Activated CD4-positive, alpha-beta T cell treated with anti-CD3 and anti-CD28 coated beads for 4 hours (primary cell): ENCODE data around the gene PLCB1.

Source experiments
- DNase-seq, 2 donors: peaks; one replicate each; pipeline ENCODE4 v3.0.0-alpha.2; 2020

PLCB1 gene

DNA sequence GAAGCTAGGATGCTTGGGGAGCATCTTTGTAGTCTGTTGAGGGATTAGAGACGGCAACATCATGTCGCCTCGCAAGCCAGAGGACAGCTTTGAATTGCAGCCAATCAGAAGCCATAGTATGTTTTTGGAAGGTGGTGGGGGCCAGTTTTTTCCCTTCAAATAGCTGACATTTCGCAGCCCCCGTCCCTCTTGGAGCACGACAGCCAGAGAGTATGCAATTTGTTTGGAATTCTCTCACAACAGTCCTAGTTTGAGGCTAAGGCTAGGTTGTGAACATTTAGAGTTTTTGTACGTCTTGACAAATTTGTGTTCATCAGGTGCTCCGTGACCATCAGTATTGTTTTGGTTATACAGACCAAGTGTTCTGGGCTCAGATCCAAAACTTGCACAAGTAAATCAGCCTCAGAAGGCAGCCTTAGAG is 83.3 kb downstream of the PLCB1 start:
- DNase-seq = no peak

DNA sequence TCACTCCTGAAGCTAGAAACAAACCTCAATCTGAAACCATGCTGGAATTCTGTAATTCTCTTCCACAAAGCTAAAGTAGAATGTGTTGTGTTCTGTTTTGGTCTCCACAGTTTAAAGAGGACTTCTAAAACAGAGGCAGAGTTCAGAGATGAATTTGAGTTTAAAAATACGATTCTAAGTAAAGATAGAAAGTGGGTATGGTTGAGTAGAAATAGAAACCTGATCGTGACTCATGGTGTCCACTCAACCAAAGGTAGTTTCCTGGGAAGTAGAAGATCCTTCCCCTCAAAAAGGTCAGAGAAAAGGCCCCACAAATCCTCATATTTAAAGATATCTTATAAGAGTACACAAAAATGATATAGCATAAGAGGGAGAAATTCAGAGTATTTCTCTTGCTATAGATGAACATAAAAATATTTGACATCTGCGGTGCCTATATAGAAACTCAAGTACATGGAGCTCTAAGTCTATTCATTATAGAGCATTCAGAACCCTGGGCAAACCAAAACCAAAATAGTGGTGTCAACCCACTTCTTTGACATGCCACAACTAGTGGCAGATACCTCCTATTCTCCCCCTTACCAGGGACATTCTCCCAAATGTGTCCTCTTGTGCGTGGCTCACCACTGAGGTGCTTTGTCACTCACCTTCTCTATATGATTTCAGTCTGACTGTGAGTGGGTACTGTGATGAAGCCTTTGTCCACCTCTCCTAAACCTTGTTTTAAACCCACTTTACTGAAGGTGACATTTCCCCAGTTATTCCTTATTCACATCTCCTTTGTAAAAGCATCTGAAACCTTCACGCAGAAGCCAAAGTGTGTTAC is 84.5 kb downstream of the PLCB1 start:
- DNase-seq = no peak

DNA sequence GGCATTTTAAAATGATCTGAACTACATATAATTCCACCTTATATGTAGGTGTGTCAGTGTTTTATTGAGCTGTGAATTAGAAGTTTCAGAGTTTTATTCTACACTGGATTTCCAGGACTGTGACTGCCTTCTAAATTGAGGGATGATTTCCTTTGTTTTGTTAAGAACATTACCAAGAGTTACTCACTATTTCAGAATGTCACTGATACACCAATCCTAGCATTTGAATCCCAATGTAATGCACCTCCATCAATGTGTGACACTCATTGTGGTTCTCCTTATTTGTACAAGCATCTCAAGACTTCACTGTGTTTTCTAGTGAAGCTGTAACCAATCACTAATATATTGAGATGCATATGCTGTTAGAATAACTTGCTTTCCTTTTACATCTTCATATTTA is 86.8 kb downstream of the PLCB1 start:
- no peak for DNase-seq

DNA sequence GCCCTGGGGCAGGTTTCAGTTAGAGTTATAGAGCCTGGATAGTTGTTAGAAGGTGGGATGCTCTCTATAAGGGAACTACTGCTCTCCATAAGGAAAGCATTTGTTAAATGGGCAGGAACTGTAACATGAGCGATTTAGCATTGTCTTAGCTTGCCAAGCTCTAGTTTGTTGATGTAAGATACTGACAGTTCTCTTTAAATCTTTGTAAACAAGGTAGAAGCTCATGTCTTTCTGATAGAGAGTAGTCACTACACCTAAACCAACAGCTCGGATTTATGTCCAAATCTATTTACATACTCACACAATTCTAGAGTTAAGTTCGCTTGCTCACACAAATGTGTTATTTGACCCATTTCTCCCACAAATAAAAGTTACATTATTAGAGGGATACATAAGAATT is 87.3 kb downstream of the PLCB1 start:
- no peak for DNase-seq

DNA sequence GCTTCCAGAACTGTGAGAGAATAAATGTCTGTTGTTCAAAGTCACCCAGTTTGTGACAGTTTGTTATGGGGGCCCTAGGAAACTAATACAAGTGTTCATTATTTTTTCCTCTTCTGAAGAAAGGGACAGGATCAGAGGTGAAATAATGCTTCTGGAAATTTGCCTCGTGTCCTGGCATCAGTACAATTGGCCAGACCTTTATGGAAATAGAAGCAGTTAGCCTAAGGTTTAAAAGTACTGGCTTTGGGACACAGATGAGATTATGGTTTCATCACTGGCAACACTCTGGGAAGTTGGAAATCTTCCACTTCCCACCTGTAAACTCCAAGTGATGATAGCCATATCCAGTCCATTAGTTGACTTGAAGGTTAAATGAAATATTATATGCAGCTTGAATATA is 88.7 kb downstream of the PLCB1 start:
- no peak for DNase-seq

DNA sequence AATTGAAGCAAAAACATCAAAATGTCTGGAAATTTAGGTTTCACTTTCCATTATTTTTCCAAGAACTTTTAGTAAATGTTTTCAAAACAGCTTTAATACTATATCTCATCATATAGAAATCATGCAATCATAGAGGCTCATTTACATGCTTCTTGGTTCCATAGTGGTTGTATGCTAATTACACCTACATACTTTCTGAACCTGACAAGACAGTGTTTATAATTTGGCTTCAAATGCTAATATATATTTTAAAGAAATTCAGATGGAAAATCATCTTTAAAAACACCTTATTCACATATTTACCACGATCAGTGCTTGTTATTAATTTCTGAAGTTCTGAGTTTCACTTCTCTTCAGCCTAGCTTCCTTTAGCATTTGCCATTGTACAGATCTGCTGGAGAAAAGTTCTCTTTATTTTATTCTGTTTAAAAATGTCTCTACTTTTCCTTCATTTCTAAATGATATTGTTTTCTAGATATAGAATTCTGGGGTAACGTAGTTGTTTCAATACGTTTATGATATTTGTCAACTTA is 89.9 kb downstream of the PLCB1 start:
- no peak for DNase-seq

DNA sequence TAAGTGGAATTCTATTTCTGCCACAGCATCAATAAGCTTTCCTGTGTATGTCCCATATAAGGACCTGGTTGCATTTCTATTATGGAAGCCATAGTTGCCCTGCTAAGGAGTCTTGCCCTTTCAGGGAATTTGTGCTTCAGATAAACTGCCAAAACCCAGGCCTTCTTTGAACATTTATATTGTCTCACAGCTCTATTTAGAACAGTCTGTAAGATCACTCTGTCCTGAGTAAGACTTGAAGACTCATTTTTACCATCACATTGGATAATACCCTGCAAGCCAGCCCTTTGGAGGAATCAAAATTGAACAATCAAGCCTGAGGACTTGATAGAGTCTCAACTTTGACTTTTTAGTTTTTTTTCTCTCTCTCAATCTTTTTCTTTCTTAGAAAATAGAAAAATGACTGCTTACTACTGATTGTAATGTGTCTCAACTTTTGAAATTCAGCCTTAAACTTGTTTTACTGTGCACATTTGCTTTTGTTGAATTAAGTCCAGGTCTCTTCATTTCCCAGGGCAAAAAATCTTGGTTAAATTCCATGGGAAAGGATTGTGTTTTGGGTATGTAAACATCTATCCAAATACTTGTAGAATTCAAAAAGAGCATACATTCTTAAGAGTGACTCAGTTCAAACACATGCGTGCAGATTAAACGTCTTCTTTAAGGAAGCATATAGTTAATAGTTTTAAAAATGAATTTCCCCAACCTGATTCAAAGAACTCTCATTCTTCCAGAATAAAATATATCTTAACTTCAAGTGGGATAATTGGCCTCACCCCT is 91.2 kb downstream of the PLCB1 start:
- no peak for DNase-seq

DNA sequence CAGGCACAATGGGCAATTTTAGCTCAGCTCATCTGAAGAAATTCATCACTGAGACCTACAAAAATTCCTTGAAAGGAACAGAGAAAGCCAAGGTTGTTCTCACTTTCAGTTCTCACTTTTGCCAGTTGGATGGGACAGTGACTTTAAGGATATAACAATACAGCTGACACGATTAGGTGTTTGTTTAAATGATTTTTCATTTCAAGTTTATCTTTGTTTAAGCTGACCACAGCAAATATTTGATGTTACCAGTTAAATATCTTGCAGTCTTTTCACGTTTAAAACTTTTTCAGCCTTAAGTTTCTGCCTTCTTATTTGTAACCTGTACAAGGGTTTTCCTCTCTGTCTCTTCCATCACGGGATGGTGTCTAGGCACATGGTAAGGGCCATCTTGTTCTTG is 93.6 kb downstream of the PLCB1 start:
- DNase-seq = no peak

DNA sequence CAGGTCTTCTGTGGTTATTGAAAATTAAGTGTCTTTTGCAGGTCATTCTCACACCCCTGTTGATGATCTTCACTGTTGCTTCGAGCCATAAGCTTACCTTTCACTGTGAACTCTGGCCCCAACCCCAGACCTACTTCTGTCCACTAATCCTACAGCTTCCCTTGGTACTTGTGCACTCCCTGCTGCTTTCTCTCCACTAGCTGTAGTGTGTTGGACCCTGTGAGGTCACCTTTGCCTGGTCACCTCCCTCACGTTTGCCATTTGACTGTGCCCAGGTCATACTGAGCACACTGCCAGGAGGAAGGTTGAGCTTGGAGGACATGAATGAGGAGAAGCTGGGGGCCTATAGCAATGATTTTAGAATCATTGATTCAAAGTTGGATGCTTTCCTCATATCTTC is 94.0 kb downstream of the PLCB1 start:
- no peak for DNase-seq

DNA sequence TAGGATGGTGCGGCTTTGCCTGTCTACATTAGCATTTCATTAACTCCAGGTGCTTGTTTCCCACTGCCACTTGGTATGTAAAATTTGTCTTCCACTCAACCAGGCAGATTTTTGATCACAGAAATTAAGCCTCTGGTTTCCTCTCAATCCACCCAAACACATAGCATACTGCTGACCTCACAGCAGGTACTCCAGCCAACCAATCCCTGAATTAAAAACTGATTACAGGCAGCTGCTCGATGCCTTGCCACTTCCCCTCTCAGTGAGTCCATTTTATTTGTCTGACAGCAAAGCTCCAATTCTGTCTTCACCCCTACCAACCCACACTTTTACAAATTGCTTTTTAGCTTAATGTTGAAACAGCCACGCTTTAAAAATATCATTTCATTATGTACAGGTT is 95.2 kb downstream of the PLCB1 start:
- no peak for DNase-seq

DNA sequence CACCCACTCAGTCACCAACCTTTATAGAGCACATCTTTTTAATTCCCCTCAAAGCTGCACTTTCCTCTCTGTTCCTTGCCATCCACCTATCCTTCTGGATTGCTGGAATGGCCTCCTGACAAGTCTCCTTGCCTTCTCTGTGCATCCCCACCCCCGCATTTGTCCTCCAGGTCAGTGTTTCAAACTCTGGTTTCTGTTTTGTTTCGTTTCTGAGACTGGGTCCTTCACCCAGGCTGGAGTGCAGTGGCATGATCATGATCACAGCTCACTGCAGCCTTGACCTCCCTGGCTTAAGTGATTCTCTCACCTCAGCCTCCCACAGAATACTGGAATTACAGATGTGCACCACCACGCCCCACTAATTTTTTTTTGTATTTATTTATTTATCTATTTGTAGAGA is 96.2 kb downstream of the PLCB1 start:
- no peak for DNase-seq

DNA sequence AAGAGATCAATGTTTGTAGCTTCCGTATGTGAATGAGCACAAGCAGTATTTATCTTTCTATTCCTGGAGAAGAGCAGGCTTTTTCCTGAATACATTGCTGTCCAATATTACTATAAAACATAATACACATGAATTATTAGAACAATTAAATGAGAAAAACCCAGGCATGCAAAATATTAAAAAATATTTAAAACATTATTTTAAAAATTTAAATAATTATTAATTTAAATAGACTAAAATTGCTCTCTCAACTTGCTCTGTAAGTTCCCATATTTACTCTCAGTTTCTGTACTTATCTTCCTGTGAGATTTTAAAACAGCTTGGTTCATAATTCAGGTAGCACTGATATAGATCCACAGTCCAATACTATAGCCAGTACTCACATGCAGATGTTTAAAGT is 97.0 kb downstream of the PLCB1 start:
- no peak for DNase-seq

DNA sequence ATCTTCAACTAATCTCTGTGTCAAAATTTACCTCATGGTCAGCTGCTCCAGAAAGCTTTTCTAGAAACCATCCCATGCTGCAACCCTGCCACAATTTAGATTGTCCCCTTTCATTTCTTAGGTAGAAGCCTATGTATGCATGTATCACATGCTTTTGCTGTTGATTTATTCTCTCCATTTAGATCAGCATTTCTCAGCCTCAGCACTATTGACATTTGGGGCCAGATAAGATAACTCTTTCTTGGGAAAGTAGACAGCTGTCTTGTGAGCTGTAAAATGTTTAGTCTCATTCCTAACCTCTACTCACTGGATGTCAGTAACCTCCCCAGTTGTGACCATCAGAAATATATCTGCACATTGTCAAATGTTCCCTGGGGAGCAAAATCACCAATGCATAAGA is 99.0 kb downstream of the PLCB1 start:
- no peak for DNase-seq

DNA sequence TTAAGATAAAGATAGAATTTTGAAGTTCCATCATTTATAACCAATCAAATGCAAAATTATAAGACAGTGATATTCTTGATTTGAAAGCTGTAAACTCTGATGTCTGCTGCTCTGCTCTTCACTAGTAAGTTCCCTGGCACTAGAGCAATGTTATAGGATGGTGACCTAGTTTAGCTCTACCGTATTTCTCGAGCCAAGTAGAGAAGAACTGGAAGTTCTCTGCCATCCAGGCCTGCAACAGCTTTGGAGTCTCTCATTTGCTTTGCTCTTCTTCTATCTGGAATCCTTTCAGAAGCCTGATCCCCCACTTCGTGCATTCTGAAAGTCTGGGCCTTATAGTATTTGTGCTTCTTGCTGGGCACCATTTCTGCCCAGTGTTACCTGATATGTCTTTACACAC is 100.3 kb downstream of the PLCB1 start:
- no peak for DNase-seq

DNA sequence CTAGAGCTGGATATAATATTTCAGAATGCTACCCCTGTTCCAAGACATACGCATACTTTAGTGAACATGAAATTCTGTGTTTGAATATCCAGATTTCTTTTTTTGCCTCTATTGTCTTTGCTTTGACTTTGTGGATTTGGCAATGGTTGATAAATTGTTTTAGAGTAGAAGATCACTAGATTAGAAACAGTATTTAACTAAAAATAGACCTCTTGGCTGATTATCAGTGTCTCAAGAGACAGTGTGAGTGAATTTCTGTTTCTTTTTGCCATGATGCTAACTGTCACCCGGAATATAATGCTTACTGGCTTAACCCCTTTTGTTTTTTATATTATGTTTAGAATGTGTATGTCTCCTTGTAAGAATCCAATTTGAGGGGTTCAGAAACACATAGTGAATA is 102.5 kb downstream of the PLCB1 start:
- no peak for DNase-seq

DNA sequence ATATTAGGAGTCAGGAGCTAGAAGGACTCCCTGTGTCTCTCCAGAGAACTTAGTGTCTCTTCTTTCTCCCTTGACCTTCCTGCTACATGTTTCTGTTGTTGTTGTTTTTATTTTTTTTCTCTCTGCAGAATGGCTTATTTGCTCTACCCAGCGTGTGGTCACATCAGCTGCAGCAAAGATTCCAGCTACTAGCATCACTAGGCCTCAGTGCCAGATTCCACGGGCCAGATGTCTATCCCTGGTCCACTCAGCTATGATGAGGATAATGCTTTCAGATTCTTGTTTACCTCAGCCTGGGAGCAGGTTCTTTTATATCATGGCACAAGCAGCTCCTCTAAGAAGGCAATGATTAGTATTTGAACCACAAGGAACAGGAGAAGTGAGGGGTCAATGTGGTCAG is 110.0 kb downstream of the PLCB1 start:
- DNase-seq = no peak

DNA sequence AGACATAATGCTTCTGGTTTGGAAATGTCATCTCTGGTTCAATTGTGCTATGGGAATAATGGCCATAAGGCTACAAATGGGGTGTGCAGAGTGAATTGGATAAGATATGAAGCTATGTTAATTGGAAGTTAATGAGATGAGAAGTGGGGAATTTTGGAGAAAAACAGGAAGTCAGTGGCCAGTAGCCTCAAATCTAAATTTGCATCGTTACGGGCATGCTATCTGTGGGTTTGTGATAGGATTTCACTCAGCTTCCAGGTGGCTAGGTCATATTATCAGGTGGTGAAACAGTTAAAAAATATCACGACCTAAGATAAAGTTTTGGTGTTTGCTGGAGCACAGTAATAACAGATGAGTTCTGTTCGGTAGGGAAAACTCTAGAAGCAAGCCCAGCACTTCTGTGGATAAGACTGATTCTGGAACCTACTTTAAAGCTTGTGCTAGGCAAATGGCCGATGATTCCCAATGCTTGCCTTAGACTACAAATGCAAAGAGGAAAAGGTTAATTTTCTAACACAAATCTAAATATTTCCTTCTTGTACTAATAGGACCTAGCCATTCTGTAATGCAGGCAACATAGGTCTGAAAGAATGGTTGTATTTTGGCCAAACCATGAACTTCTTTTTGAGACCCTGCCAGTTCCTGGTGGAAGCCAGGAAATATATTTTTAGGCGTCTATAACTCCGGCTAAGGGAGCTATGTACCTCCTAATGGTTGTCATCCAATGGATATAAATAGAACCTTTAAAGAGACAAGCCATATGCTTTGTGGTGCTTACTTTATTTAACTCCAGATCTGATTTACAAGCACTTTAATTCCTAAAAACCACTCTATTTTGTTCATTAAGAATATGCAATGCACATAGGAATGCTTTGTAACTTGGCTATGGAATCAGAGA is 111.0 kb downstream of the PLCB1 start:
- no peak for DNase-seq

DNA sequence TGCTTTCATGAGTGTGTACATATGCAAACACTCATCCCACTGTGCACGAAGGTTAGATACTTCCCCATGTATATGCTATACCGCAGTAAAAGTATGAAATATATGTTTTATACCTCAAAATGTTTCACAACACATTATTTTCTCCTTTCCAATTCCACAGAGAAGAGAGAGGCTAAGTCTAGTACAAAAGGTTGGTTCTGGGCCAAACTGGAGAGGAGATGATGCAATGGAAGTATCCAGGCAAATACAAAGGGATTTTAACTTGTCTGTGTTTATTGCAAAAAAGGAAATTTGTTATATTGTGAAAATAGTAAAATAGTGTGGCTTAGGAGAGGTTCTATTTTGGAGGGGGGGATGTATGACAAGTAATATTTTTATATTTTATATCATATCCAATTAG is 112.6 kb downstream of the PLCB1 start:
- DNase-seq = no peak

DNA sequence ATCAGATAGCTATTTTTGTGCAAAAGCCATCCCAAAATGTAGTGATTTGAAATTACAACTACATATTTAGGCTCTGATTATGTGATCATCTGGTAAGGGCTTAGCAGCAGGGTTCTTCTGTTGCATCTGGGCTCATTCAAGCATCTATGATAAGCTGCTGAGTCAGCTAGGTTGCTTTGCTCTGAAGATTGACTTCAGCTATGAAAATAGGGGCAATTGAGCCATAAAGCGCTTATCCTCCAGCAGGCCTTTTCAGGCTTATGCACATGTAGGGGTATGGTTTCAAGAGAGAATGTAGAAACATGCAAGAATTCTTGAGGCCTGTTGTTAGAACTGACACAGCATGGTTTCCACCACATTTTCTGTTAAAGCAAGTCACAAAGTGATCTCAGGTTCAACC is 114.1 kb downstream of the PLCB1 start:
- DNase-seq = no peak

DNA sequence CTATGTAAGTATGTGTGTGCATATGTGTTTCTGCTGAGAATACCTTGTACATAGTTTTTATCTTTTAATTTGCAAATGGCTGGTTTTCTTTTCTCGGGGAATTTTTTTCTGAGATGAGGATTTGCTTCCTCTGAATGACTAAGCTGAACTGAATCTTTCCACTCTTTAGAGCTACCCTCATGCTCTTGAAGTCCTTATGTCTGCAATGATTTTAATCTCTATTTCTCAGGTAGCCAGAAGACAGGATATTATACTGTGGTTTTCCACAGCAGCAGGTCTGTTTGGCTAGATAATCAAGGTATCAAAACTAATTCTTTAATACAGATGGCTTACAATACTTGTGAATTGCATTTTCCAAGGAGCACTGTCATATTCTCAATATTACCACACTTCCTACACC is 114.7 kb downstream of the PLCB1 start:
- DNase-seq = no peak

DNA sequence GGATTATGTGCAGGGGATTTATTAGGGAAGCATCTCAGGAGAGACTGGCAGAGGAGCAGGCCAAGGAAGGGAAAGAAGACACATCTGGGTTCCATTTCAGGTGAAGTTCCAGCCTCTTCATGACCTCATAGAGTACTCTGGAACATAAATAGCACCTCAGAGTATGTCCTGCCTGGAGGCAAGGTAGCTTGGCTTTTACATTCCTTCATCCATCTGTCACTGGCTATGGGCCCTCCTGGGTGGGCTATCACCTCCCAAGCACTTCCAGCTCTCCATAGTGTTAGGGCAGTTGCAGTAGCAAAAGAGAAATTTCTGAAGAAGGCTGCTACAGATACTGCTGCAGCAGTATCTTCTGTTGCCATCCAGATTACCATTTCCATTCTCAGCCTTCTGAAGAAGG is 116.0 kb downstream of the PLCB1 start:
- no peak for DNase-seq

DNA sequence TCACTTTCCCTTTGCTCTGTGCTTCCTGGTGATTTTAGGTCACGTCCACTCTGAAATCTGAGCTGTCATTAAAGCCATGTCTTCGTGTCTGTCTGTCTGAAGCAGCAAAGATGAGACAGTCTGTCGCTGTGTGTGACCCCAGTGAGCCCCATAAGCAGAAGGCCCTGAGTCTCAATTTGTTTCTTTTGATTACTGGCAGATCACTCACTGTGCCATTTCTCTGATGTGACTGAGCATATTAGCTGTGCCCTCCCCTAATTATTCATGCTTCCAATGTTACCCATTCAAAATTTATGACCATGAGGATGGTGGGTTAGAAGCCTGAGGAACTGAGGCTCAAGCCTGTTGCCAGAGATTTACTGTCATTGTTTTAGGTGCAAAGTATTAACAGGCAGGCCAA is 117.6 kb downstream of the PLCB1 start:
- DNase-seq = no peak

DNA sequence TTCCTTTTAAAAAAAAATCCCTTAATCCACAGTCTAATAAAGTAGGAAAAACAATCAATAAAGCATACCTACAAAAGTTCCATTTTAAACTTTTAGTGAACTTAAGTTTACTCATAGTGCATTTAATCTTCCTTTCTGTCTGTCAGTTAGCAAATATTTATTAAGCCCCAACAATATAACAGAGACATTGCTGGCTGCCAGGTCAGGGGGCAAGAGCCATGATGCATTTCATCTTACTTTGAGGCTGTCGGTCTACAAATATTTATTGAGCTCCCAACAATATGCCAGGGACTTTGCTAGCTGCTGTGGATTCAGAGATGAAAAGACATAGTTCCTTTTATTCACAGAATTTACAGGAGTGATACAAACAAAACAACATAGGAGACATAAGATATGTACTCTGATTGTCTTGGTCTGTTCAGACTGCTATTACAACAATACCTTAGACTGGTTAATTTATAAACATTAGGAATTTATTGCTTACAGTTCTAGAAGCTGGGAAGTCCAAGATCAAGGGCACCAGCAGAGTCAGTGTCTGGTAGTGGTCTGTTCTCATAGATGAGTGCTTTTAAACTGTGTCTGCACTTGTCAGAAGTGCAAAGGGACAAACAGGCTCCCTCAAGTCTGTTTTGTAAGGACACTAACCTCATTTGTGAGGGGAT is 118.6 kb downstream of the PLCB1 start:
- no peak for DNase-seq
